HK-2 (cell line): Measurements from ENCODE around the gene NCK2.

Experiments used
- DNase-seq: peaks from one replicate; pipeline ENCODE4 v3.0.0-alpha.2; 2018; ENCODE audit not compliant: unreplicated experiment

NCK2 gene

DNA sequence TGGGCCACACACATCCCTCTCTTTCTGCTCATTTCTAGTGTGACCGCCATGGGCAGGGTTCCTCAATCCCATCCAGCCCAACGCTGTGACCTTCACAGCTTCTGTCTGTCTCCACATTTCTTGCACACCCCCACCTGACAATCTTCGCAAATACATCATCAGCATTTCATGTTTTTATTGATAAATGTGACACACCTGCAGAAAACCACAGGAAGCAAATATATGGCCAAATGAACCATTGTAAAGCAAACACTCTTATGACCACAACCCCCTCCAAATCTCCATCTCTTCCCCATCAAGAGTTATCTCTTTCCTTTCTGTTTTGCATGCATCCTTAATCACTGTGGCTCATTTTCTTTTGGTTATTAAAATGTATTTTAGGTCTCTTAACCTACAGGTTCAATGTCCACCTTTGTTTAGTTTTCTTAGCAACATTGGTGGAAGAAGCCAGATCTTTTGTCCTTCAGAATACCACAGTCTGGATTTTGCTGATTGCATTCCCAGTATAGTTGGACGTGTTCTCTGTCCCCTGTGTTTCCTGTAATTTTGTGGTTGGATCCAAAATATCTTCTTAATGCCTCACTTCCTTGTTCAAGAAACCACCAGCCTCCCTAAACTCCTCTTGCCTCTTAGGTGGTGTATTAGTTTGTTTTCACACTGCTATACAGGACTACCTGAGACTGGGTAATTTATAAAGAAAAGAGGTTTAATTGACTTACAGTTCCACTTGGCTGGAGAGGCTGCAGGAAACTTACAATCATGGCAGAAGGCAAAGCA is 9.8 kb upstream of the NCK2 start:
- DNase-seq: no peak

DNA sequence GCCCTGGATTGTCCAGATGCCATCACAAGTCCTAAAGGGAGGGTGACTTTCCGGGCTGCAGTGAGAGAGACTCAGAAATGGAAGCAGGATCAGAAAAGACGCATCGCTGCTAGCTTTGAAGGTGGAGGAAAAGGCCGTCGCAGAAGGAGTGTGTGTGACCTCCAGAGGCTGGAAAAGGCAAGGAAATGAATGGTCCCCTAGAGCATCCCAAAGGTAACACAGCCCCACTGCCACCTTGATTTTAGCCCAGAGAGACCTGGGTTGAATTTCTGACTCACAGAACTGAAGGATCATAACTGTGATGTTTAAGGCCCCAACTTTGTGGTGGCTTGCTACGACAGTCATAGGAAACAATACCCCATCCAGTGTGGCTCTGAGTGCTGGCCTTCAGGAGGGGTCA is 8.6 kb upstream of the NCK2 start:
- DNase-seq: no peak

DNA sequence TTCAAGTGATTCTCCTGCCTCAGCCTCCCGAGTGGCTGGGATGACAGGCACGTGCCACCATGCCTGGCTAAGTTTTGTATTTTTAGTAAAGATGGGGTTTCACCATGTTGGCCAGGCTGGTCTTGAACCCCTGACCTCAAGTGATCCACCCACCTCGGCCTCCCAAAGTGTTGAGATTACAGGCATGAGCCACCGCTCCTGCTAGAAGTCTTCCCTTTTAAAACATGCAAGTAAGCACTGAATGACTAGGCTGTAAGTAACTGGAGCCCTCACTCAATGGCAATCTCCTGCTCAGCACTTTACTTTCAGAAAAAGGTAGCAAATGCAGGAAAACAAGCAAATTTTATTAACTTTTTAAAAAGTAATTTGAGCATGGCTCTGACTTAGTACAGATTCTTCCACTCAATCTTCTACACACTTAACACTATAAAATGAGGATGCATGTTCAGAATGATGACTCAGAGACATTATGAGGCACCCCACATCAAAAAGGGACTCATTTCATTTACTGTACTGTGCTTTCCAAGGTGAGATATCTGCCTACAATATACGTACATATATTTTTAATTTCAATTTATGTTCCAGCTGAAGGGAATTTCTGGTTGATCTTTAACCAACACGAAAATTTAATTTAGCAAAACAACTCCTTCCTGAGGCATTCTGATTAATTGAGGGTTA is 6.6 kb upstream of the NCK2 start:
- DNase-seq: no peak

DNA sequence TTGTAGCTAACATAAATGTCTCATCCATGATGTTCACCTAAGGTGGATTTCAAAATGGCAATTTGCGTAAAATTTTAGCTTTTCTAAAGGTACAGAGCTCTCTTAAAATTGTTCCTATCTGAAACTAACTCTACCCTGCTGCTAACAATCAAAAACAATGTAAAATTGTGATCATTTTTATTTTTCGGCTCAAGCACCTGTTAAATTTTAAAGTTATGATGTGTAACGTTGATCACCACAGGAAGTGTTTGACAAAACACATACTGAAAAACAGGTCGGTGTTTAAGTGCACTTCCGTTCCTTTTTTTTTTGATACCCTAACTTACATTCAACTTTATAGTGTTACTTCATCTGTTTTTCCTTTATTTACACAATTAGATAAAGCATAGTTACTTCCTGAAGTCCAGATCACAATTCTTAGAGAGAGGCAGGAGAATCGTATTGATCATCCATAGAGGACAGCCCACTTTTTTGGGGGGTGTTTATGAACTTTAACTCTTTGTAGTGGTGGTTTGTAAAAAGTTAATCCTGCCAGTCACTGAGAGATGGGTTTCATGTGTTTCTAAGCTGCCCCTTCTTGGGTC is 6.0 kb upstream of the NCK2 start:
- no peak for DNase-seq

DNA sequence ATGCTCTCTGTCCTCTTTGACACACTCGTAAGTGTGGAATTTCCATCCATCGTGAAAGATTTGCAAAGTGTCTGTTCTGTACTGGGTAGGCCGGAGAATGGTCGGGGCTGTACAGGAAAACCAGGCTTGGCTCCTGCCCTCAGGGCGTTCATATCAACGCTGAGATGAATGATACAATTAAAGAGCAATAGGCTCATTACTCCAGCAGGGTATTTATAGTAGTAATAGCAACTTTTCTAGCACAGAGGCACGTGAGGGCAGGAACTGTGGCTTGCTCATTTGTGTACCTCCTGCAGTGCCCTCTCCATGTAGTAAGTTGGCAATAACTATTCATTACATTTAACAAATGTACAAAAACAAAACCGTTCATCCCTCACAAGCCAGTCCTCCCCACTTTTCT is 5.3 kb upstream of the NCK2 start:
- no peak for DNase-seq

DNA sequence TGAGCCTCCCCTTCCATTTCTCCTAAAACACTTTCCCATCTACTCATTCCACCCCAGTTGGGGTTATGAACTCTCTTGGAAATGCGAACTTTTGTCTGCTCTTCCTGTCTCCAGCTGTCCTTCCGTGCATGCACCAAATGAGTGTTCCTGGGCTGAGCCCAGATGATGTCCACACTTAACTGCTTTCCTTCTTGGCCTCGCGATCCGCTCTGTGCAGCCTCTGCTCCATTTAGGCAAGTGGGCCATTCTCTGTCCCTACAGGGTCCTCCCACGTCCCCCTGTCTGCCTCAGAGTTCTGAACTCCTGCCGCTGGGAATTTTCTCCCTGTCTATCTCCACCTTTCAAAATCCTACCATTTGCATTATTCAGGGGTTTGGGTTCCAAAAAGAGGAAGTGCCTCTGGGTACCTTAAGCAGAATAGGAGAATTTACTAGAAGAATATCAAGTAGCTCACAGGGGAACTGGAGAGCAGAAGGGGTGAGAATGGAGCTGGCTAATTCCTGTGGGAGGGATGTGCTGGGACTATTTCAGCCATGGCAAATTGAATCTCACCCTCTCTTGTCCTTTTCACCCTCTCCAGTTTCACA is 4.7 kb upstream of the NCK2 start:
- no peak for DNase-seq

DNA sequence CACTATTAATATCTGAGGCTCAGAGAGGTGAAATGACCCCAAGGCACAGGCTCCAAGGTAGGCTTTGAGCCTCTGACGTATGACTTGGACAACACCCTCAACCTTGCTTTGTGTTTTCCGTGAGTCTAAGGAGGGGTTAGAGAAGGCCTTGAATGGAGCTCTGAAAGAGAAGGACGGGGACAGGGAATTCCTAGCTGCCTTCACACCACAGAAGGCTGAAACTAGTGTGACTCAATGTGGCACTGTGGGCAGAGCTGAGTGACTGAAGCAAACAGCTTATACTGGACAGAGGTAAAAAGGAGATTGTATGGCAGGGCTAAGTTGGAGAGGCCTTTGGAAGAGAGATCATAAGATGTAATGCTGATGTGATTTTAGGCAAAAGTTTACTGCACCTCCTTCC is 3.5 kb upstream of the NCK2 start:
- no peak for DNase-seq

DNA sequence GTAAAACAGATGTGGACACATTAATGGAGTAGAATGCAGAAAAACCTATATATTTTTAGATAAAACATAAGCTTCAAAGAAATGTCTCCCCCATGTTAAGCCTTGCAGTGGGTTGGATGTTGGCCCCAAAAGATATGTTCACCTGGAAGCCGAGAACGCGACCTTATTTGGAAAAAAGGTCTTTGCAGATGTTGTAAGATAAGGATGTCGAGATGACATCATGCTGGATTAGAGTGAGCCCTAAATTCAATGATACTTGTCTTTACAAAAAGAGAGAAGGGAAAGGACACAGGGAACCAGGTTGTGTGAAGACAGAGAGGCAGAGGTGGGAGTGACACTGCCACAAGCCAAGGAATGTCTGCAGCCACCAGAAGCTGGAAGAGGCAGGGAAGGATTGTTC is 3.1 kb upstream of the NCK2 start:
- no peak for DNase-seq

DNA sequence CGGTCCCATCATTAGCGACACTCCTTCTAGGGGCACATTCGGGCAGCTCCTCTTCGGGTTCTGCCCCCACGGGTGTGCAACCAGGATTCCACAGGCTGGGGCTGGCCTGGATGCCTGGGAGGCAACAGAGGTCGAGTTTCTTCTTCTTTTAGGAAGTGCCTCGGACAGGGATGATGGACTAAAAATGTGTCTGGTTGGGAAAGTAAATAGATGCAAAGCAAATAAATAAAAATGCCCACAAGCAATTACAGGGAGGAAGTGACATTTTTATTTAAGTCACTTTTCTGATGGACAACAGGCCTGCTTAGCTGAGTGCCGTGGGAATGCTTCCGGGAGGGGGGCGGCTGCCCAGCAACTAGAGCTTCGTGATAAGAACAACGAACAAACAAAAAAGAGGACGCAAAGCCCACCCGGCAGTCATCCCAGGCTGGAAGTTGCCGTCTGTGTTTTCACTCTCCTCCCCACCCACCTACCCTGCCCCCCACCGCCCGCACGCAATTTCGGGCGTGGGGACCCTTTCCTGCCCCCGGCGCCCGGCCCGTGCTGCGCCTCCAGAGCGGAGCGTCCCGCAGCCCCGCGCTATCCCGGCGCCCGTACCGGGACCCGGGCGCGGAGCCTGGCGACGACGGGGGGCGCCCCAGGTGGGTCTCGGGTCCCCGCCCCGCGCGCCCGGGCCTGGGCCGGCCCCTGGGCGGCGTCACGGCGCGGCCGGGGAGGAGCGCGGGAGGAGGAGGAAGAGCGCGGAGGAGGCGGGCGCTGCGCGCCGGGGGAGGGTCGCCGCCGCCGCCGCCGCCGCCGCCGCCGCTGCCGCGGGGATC is 412 bp upstream of the NCK2 start:
- peak; percentile 41 for DNase-seq

DNA sequence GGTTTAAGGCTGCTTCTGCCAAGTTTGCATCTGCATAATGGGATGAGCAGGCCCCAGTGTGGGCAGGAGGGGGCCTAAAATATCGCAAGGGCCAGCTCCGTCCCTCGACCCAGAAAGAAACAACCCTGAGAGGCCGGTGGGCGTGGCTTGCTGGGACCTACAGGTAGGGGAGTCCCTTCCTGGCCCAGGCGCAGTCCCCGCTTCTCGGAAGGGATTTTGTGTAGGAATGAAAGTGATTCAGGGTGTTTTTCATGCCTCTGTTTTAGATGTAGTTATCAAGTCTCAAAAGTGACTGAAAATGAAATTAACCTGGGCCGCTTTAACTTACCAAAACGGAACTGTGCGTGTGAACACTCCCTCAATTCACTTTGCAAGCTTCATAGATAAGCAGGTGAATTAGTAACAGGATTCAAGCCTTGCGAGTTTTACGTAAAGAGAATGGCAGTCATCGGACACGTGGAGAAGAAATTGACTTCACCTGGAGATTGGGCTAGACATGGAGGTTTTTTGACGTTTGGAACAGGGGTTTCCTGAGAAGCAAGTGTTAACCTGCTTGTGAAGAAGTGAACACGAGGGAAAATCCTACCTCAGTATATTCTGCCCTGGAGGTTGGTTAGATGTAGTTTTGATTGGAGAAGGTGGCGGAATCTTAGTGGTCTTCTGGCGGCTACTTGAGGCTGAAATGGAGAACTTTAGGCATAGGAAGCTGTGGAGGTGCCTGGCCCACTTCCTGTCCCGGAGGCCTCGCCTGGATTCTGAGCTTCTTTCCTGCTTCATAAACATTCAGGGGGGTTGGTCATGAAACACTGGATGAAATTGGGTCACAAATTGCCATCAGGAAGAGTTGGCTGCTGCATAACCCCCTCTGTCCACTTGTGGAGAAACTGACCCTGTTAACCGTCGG is 1.7 kb downstream of the NCK2 start:
- DNase-seq: no peak

DNA sequence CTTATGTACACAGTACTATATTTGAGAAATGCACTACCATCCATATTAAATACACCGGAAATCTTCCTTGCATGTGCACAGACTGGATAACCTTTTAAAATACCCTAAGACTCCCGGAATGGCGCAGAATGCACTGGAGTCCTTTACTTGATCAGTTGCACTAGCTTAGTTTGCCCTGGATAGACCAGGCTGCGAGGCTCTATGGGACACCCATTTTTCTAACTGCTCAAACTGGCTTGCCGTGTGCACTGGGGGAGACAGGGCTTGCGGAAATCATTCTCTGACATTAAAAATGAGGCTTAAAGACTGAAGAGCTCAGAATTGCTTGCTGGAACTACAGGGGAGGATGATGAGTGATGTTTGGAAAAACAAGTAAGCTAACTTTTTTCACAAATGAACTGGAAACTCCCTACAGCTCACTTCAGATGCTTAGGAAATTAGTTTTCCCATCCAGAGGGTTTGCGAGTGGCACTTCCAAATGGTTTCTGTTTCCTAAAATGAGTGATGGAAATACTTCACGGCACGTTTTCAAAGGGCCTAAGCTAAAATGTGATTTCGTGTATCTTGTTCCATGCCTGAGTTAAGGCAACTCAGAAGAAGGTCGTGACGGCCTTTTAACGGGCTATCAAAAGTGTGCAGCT is 2.7 kb downstream of the NCK2 start:
- no peak for DNase-seq

DNA sequence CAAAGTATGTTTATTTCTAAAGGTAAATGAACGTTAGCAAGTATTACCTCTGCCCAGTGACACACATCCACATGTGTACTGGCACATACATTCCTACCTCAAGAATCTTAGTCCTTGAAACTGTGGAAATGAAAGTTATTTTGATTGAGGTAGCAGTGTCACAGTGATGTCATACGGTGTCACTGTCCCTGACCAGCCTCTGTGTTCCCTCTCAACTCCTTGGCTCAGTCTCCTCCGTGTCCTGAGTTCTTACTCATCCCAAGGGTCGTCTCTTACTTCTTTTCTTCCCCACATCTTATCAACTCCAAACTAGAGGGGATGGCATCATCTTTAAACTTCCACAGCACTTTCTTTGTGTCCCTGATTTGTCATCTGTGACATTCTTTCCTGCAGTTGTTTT is 3.3 kb downstream of the NCK2 start:
- no peak for DNase-seq

DNA sequence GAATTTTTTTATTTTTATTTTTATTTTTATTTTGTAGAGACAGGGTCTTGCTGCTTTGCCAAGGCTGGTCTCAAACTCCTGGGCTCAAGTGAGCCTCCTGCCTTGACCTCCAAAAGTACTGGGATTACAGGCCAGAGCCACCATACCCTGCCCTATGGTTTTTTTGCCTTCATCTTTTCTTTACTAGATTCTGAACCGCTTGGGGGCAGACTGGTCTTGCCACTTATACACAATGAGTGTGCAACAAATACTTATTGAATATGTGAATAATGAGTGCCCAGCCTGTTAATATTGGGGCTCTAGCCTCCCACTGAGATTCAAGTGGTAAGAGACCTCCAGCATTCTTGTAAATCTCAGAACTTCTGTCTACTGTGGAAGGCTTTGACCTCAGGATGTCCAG is 3.9 kb downstream of the NCK2 start:
- DNase-seq: no peak

DNA sequence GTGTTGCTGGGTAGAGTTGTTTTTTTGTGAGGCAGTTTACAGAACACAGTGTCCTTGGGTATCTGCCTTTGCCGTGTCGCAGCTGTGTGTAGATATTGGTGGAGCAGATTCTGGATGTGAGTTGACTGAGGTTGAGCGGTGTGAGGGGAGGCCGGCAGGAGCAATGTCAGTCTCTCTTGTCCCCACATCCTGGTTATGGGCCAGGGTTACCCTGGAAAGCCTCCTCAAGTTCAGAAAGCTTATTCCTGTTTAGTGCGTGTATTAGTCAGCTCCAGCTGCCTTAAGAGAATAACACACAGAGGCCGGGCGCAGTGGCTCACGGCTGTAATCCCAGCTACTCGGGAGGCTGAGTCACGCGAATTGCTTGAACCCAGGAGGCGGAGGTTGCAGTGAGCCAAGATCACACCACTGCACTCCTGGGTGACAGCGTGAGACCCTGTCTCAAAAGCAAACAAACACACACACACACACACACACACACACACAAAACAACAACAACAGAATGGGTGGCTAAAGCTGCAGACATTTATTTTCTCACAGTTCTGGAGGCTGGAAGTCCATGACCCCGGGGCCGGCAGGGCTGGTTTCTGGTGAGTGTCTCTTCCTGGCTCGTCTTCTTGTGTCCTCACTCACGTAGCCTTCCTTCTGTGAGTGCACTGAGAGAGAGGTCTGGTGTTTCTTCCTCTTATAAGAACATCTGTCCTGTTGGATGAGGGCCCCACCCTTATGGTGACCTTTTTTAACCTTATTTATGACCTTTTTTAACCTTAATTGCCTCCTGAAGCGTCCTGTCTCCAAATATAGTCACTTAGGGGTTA is 5.1 kb downstream of the NCK2 start:
- no peak for DNase-seq

DNA sequence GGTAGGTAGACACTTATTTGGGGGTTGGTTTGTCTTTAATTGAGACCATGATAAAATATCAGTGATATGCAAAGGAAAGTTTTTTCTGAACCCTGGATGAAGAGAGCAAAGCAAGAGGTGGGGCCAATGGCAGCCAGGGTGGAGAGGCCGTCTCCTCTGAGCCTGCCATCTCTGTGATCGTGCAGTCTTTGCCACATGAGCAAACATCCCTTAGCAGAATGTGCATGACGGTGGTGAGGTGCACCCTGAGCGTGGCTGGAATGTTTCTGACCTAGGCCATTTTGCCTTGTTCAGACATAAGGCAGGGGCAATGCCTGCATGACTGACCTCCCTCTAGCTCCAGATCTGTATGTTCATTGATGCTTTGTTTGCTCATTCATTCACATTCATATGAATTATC is 6.0 kb downstream of the NCK2 start:
- DNase-seq: no peak

DNA sequence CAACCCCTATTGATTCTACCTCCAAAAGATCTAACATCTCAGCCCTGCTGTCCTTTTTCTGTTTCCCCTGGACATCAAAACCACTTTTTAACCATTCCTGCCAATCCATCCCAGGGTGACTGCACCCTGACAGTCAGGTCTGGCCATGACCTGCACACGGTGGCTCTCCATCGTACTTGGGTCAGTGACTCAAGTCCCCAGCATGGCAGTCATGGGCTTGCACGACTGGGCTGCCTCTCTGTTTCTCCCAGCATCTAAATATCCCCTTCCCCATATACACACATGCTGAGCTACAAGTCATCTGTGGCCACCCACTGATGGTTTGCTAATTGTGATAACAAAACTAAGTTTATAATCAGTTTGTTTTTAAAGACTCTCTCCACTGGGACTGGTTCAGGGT is 6.6 kb downstream of the NCK2 start:
- no peak for DNase-seq

DNA sequence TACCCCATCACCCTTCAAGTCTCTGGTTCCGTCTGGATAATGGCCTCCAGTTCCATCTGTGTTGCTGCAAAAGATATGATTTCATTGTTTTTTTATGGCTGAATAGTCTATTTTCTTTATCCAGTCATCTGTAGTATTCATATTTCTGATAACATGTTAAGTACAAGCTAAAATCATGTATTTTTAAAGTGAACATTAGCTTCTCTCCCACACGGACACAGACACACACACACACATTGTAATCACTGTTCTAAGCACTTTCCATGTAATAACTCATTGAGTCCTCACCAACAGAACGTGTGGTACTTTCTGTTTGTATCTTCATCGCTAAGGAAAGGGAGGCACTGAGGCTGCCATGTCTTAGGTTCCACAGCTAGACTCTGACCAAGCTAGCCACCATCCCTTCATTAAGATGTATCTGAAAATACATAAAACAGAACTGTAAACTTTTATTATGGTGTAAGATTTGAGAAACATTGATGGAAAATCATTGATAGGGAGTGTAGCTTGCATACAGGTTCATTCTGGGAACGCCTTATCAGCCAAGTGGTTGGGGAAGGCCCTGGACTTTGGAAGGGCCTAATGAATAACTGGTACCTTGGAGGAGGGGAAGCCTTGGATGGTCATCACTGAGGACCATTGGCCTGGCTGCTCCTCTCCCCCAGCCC is 8.1 kb downstream of the NCK2 start:
- DNase-seq: no peak

DNA sequence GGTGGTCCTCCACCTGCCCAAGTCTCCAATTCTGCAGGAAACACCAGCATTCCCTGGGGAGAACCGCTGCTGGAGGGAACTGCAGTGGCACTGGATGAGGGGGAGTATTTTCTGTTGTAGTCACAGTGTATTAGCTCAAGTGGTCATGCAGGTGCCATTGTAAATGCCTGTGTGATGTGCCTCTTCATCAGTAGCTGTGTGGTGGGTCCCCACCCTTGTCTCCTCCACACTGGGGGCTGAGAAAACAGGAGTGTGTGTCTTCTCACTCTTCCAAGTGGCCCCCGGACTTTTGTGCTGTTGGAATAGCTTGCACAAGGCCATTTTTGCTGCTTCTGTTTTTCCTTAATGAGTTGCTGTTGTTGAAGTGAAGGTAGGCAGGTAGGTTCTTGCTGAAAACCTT is 8.7 kb downstream of the NCK2 start:
- no peak for DNase-seq

DNA sequence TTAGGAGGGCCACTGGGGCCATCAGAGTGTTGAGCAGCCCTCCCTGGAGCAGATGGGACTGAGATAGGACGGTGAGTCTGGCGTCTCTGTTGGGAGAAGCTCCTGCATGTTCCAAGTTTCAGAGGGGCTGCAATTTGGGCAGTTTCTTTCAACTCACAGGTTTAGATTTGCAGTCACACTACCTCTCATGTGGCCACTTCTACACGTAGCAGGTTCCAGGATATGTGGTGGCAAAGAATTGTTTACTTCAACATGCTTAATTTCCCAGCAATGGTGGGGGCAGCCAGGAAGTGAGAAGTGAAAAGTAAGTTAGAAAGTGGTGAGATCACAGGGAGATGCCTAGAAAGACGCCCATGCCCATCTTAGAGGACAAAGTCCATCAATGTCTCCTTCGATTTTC is 9.3 kb downstream of the NCK2 start:
- DNase-seq: no peak
